Measurements from ENCODE around the gene CD22. TPM values are rescaled to one million over a fixed set of nuclear protein-coding genes. Genes with fewer than 3 reads are reported as not detected.
A peak's percentile ranks its signal among the peaks of the same experiment; 100 is the strongest.

Gene CD22
- total RNA-seq, 2 experiments from 2014 or later, result 1.7 to 1.8 TPM

DNA sequence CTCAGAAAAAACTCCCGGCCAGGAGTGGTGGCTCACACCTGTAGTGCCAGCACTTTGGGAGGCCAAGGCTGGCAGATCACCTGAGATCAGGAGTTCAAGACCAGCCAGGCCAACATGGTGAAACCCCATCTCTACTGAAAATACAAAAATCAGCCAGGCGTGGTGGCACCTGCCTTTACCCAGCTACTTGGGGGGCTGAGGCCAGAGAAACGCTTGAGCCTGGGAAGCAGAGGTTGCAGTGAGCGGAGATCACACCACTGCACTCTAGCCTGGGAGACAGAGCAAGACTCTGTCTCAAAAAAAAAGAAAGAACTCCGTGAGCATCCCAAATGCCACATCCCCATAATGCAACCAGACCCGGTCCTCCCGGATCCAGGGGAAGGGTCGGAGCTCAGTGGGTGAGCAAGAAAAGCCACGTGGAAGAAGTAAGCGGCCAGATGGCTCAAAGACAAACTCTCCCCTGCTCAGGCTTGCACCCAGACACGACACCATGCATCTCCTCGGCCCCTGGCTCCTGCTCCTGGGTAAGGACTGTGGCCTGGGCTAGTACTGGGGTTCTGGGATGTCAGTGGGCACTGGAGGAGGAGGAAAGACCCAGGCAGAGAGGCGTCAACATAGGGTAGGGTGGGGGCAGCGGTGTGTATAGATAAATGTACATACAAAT lies 2.7 kb downstream of the CD22 start:
- H3K9me3 Mint-ChIP-seq, result no peaks in the 10 kb centered on the region
- peaks cover 10% of the 10 kb centered on the region for H3K27me3 Mint-ChIP-seq
- no peaks in the 10 kb centered on the region for H3K36me3 Mint-ChIP-seq
- POLR2A ChIA-PET, result no interaction called here
- no peak for ATAC-seq (ENCODE audit: low read depth)
- DNase-seq, result no peak
- no peak overlapping the region for H3K4me3 Mint-ChIP-seq
- peaks cover 23% of the 10 kb centered on the region for H3K4me1 Mint-ChIP-seq
- H3K27ac Mint-ChIP-seq, result no peak overlapping the region

DNA sequence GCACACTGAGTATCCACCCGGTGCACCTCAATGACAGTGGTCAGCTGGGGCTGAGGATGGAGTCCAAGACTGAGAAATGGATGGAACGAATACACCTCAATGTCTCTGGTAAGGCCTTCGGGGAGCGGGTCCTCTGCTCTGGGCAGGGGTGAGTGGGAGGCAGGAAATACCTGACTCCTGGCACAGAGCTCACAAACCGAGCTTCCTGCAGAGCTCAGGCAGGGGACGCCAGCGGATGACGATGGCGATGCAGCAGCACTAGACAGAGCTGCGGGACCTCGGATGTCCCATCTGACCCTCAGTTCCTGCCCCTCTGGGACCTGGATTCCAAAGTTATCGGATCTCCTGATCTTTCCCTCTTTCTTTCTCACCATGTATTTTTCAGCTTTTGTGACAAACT lies 3.8 kb downstream of the CD22 start:
- DNase-seq, result peak; percentile 51
- peak overlapping the region; percentile 10 for H3K4me3 Mint-ChIP-seq
- peaks cover 23% of the 10 kb centered on the region for H3K4me1 Mint-ChIP-seq
- peaks cover 8% of the 10 kb centered on the region for H3K27me3 Mint-ChIP-seq
- H3K36me3 Mint-ChIP-seq, result no peaks in the 10 kb centered on the region
- no peaks in the 10 kb centered on the region for H3K9me3 Mint-ChIP-seq
- POLR2A ChIA-PET, result interaction anchor here (0.9 kb wide), 1 partner anchor 15 kb away, joined by 5 read pairs; the partner anchor contains the start of gene FFAR1
- peak; percentile 85 for ATAC-seq (ENCODE audit: low read depth)
- H3K27ac Mint-ChIP-seq, result peak overlapping the region; percentile 7

DNA sequence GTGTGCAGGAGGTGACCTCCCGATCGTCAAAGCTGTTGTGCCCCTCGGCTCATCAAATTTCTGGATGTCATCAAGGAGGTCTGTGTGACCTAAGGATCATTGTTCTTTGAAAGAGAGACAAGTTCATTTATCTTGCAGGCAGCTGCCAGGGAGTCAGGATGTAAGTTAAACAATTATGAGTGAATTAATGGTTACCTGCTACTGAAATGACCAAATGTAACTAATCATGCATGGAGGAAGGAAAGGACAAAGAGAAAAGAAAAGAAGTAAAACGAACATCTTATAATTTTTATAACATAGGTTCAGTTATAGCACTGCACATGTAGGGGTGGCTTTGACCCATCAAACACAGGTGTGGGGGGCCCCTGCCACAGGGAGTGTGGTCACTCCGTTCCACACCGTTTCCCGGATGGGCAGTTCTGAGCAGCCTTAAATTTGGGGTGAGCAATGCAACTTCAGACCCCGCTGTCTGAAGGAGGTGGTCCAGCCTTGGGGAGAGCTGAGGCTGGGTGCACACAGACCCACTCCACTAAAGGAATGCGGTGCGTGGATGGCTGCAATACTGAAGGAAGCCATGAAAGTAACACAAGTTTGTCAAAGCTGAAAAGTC lies 5.3 kb downstream of the CD22 start:
- ATAC-seq (ENCODE audit: low read depth), result no peak
- Mint-ChIP-seq H3K4me1 (peaks cover 16% of the 10 kb centered on the region), H3K9me3 (no peaks in the 10 kb centered on the region), H3K4me3 (no peak overlapping the region), H3K27ac (no peak overlapping the region), H3K27me3 (peaks cover 9% of the 10 kb centered on the region), H3K36me3 (no peaks in the 10 kb centered on the region)
- no peak for DNase-seq
- POLR2A ChIA-PET, result no interaction called here

DNA sequence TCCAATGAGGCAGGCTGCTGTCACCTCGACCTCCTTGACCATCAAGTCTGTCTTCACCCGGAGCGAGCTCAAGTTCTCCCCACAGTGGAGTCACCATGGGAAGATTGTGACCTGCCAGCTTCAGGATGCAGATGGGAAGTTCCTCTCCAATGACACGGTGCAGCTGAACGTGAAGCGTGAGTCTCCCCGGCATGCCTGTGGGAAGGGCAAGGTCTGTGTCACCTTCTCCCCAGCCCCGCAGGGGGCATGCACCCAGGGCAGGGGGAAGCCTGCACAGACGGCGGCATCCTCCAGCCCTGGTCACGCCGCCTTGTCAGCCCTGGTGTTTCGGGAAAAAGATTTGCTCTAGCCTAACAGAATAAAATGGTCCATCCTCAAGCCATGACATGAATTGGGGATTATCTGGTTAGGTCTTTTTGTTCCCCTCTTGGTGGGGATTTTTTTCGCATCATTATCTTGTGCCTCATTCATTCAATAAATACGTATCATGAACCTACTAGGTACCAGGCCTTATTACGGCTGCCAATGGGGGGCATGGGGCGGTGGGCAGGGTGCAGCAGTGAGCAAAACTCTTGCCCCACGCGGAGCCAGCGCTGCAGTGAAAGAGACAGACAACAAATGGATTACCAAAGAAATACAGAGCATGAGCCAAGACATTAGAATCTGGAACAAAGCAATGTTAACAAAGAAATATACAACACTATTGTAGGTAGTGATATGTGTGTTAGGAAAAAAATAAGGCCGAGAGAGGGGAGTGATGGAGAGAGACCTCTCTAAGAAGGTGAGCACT lies 7.4 kb downstream of the CD22 start:
- POLR2A ChIA-PET, result no interaction called here
- Mint-ChIP-seq H3K9me3 (no peaks in the 10 kb centered on the region), H3K36me3 (no peaks in the 10 kb centered on the region), H3K4me1 (peaks cover 14% of the 10 kb centered on the region), H3K27me3 (peaks cover 12% of the 10 kb centered on the region), H3K27ac (no peak overlapping the region), H3K4me3 (no peak overlapping the region)
- no peak for ATAC-seq (ENCODE audit: low read depth)
- no peak for DNase-seq

DNA sequence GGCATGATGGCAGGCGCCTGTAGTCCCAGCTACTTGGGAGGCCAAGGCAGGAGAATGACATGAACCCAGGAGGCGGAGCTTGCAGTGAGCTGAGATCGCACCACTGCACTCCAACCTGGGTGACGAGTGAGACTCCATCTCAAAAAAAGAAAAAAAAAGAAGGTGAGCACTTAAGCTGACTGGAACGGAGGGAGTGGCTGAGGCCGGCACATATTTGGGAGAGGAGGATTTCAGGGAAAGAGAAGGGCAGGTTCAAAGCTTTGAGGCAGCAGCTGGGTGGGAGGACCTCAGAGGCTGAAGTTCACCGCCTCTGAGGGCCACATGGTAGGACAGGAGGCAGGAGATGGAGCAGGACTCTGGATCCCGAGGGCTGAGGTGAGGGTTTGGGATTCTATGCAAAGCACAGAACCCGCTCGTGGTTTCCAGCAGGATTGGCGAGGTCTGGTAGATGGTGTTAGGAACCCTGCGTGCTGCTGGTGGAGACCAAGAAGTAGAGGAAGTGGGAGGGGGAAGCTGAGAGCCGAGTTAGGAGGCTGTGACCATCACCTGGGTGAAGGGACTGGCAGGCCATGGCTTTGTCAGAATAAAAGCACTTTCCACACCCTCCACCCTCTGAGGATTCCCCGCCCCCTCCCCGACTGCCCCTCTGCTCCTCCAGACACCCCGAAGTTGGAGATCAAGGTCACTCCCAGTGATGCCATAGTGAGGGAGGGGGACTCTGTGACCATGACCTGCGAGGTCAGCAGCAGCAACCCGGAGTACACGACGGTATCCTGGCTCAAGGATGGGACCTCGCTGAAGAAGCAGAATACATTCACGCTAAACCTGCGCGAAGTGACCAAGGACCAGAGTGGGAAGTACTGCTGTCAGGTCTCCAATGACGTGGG lies 8.4 kb downstream of the CD22 start:
- no peak overlapping the region for H3K27ac Mint-ChIP-seq
- H3K4me1 Mint-ChIP-seq, result peaks cover 14% of the 10 kb centered on the region
- no peaks in the 10 kb centered on the region for H3K36me3 Mint-ChIP-seq
- peaks cover 17% of the 10 kb centered on the region for H3K27me3 Mint-ChIP-seq
- ATAC-seq (ENCODE audit: low read depth), result no peak
- no peaks in the 10 kb centered on the region for H3K9me3 Mint-ChIP-seq
- no peak overlapping the region for H3K4me3 Mint-ChIP-seq
- POLR2A ChIA-PET, result no interaction called here
- DNase-seq, result no peak

DNA sequence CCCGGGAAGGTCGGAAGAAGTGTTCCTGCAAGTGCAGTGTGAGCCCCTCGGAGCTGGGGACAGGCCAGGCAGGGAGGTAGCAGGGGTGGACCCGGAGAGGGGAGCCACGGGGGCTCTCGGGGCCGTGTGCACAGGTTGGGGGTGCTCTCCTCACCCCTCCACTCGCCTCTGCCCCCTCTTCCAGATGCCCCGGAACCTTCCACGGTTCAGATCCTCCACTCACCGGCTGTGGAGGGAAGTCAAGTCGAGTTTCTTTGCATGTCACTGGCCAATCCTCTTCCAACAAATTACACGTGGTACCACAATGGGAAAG lies 9.0 kb downstream of the CD22 start:
- peaks cover 8% of the 10 kb centered on the region for H3K4me1 Mint-ChIP-seq
- no peaks in the 10 kb centered on the region for H3K9me3 Mint-ChIP-seq
- POLR2A ChIA-PET, result no interaction called here
- no peak overlapping the region for H3K27ac Mint-ChIP-seq
- H3K36me3 Mint-ChIP-seq, result no peaks in the 10 kb centered on the region
- H3K4me3 Mint-ChIP-seq, result no peak overlapping the region
- peaks cover 19% of the 10 kb centered on the region for H3K27me3 Mint-ChIP-seq
- DNase-seq, result no peak
- ATAC-seq (ENCODE audit: low read depth), result no peak

DNA sequence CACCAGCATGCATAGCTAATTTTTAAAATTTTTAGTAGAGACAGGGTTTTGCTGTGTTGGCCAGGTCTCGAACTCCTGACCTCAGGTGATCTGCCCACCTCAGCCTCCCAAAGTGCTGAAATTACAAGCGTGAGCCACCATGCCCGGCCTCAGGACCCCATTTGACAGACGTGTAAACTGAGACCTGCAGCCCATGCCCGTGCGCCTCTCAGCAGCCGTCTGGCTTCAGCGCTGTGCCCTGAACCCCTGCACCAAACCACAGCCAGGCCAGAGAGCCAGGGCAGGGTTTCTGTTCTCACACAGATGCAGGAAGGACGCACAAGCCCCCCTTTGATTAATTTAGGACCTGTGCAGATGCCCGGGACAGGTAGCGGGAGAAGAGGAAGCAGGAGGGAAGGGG lies 11.4 kb downstream of the CD22 start:
- Mint-ChIP-seq H3K4me3 (no peak overlapping the region), H3K9me3 (no peaks in the 10 kb centered on the region), H3K36me3 (no peaks in the 10 kb centered on the region), H3K27ac (no peak overlapping the region), H3K4me1 (no peaks in the 10 kb centered on the region), H3K27me3 (peaks cover 29% of the 10 kb centered on the region)
- POLR2A ChIA-PET, result no interaction called here
- ATAC-seq (ENCODE audit: low read depth) (no peak), DNase-seq (no peak)

DNA sequence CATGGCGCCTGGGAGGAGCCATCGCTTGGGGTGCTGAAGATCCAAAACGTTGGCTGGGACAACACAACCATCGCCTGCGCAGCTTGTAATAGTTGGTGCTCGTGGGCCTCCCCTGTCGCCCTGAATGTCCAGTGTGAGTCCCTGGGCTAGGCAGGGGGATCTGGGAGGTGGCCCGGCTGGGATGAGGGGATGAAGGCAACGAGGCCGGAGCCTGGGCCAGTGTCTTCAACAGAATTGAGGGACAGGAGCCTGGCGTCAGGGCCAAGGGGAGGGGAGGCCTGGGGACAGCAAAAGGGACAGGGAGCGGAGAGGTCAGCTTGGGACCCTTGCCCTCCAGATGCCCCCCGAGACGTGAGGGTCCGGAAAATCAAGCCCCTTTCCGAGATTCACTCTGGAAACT lies 12.0 kb downstream of the CD22 start:
- H3K9me3 Mint-ChIP-seq, result no peaks in the 10 kb centered on the region
- H3K36me3 Mint-ChIP-seq, result no peaks in the 10 kb centered on the region
- ATAC-seq (ENCODE audit: low read depth) (no peak), DNase-seq (no peak)
- POLR2A ChIA-PET, result no interaction called here
- no peak overlapping the region for H3K4me3 Mint-ChIP-seq
- peaks cover 35% of the 10 kb centered on the region for H3K27me3 Mint-ChIP-seq
- peaks cover 4% of the 10 kb centered on the region for H3K4me1 Mint-ChIP-seq
- no peak overlapping the region for H3K27ac Mint-ChIP-seq

DNA sequence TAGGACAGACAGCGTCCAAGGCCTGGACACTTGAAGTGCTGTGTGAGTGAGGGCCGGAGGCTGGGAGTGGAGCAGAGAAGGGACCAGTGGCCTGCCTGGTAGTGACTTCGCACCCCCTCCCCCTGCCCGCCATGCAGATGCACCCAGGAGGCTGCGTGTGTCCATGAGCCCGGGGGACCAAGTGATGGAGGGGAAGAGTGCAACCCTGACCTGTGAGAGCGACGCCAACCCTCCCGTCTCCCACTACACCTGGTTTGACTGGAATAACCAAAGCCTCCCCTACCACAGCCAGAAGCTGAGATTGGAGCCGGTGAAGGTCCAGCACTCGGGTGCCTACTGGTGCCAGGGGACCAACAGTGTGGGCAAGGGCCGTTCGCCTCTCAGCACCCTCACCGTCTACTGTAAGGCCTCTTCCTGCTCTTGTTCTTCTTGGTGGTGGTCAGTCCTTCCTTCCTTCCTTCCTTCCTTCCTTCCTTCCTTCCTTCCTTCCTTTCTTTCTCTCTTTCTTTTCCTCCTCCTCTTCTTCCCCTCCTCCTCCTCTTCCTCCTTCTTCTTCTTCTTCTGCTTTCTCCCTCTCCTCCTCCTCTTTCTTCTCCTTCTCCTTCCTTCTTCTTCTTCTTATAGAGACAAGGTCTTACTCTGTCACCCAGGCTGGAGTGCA lies 12.7 kb downstream of the CD22 start:
- H3K9me3 Mint-ChIP-seq, result no peaks in the 10 kb centered on the region
- no peak overlapping the region for H3K27ac Mint-ChIP-seq
- POLR2A ChIA-PET, result no interaction called here
- peaks cover 37% of the 10 kb centered on the region for H3K27me3 Mint-ChIP-seq
- H3K4me3 Mint-ChIP-seq, result no peak overlapping the region
- DNase-seq (no peak), ATAC-seq (ENCODE audit: low read depth) (no peak)
- no peaks in the 10 kb centered on the region for H3K36me3 Mint-ChIP-seq
- H3K4me1 Mint-ChIP-seq, result peaks cover 11% of the 10 kb centered on the region

DNA sequence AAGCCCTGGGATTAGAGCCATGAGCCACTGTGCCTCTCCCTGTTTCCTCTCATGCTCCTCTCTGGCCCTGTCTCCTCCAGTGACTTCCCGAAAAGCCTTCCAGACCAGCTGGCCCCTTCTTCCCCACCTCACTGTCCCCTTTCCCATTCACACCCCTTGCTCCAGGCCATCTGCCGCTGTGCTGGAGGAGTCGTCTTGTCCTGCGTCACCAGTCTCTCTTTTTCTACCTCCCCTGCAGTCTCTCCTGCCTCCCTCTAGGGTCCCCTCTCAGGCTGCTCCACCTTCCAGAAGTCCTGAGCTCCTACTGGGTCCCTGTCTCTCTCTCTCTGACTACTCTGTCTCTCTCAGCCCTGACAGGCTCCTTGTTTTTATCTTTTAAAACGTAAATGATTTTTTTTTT lies 13.4 kb downstream of the CD22 start:
- POLR2A ChIA-PET, result interaction anchor here (0.7 kb wide), 1 partner anchor 656 kb away, joined by 5 read pairs; no protein-coding TSS in a partner anchor
- H3K27me3 Mint-ChIP-seq, result peaks cover 37% of the 10 kb centered on the region
- H3K9me3 Mint-ChIP-seq, result no peaks in the 10 kb centered on the region
- DNase-seq (peak; percentile 6), ATAC-seq (ENCODE audit: low read depth) (no peak)
- H3K36me3 Mint-ChIP-seq, result no peaks in the 10 kb centered on the region
- H3K27ac Mint-ChIP-seq, result no peak overlapping the region
- peaks cover 18% of the 10 kb centered on the region for H3K4me1 Mint-ChIP-seq
- H3K4me3 Mint-ChIP-seq, result no peak overlapping the region

DNA sequence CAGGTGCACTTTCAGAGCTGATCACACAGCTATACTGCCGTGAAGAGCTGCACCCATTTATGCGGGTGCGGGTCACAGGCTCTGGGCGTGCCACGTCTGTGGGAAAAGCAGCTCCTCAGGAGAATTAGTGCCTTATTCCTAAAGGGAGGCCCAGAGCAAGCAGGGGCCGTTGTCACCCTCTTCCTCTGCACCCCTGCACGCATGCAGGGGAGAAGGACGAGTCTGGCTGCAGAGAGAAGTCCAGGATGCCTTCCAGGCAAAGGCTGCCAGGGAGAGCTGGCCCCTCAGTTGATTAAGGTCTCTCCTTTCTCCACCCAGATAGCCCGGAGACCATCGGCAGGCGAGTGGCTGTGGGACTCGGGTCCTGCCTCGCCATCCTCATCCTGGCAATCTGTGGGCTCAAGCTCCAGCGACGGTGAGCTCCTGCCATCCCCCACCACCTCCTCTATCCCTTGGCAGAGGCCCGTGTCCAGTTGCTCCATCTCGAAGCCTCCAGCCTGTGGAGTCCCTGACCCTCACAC lies 15.6 kb downstream of the CD22 start:
- Mint-ChIP-seq H3K4me1 (peaks cover 25% of the 10 kb centered on the region), H3K36me3 (no peaks in the 10 kb centered on the region), H3K27ac (no peak overlapping the region), H3K4me3 (no peak overlapping the region), H3K9me3 (no peaks in the 10 kb centered on the region), H3K27me3 (peaks cover 35% of the 10 kb centered on the region)
- DNase-seq (peak; percentile 25), ATAC-seq (ENCODE audit: low read depth) (no peak)
- POLR2A ChIA-PET, result no interaction called here

DNA sequence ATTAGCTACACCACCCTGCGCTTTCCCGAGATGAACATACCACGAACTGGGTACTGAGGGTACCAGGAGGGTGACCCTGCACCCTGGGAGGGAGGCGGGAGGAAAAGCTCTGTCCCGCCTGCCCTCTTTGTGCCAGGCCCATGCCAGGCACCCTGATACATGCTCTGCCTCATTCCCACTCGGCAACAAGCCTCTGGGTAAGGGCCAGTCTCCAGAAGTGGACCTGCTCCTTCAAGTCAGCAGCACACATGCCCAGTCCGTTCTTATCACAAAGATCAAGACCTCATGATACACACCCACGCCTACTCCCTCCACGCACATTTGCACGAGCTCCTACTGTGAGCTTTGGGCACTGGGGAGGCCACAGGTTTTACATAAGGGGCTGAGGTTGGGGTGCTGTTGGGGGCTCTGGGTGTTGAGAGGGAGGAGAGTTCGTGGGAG lies 16.7 kb downstream of the CD22 start:
- no peaks in the 10 kb centered on the region for H3K9me3 Mint-ChIP-seq
- POLR2A ChIA-PET, result no interaction called here
- DNase-seq, result no peak
- no peak overlapping the region for H3K4me3 Mint-ChIP-seq
- no peak for ATAC-seq (ENCODE audit: low read depth)
- no peaks in the 10 kb centered on the region for H3K36me3 Mint-ChIP-seq
- no peak overlapping the region for H3K27ac Mint-ChIP-seq
- H3K4me1 Mint-ChIP-seq, result peaks cover 25% of the 10 kb centered on the region
- peaks cover 33% of the 10 kb centered on the region for H3K27me3 Mint-ChIP-seq
